ENCODE measurements around the gene SYT13. TPM values are rescaled to one million over a fixed set of nuclear protein-coding genes. Genes with fewer than 3 reads are reported as not detected.

SYT13 gene
- total and polyA plus RNA-seq, 10 of the 15 experiments (the other 5 are each of a cell fraction or from before 2014, with no cell fraction given): not detected

- Histone ChIP-seq H3K79me2 (ENCODE audit: control insufficient read depth, insufficient read depth, low read length) (no peaks in the 10 kb centered on the region), H3K9ac (ENCODE audit: control insufficient read depth, insufficient read depth, low read length) (no peak overlapping the region), H3K27ac (ENCODE audit: control insufficient read depth, insufficient read depth) (no peak overlapping the region), H3K4me3 (no peak overlapping the region), H4K20me1 (ENCODE audit: control insufficient read depth, insufficient read depth) (no peaks in the 10 kb centered on the region), H2AFZ (ENCODE audit: control insufficient read depth, low read depth, low read length) (no peak overlapping the region), H3K4me2 (ENCODE audit: control insufficient read depth, insufficient read depth) (no peak overlapping the region), H3K9me3 (replicated peaks; ENCODE audit: control insufficient read depth, insufficient read depth, low read length) (no peaks in the 10 kb centered on the region), H3K4me1 (ENCODE audit: control insufficient read depth, insufficient read depth, low read length) (no peaks in the 10 kb centered on the region), H3K36me3 (ENCODE audit: control insufficient read depth in 2 of 2, insufficient read depth in 2 of 2, low read length in 1 of 2) (no peaks in the 10 kb centered on the region), H3K27me3 (replicated peaks in 1 of 2; ENCODE audit: control insufficient read depth in 2 of 2, insufficient read depth in 2 of 2, low read length in 1 of 2) (peaks cover 6 to 8% of the 10 kb centered on the region in 2 experiments)
- WGBS (ENCODE audit: insufficient coverage, insufficient replicate concordance, low lambda C conversion rate, missing lambda C conversion rate): 0% methylated on average over 1 of the region's 1 CpG
- FAIRE-seq (no peak), ATAC-seq (no peak), DNase-seq (ENCODE audit: low read depth, low spot score) (no peak)
- BruUV-seq (replicated peaks): no TSS peak
- ChIA-PET POLR2A (no interaction called here), CTCF (no interaction called here), SMC1A (ENCODE audit: uncharacterized antibody, unreplicated experiment) (no interaction called here), RAD21 (ENCODE audit: unreplicated experiment) (no interaction called here)
- in situ Hi-C loops (cut with MboI): no loop called here
- intact Hi-C loops (cut with micrococcal nuclease; ENCODE audit: unreplicated experiment): no loop called here
- TF ChIP-seq JUNB (IDR thresholded peaks at IDR 0.05) (no peak), SUZ12 (IDR thresholded peaks at IDR 0.05; ENCODE audit: unreplicated experiment) (no peak), BMI1 (IDR thresholded peaks at IDR 0.05; ENCODE audit: borderline replicate concordance) (no peak), ESRRA (IDR thresholded peaks at IDR 0.05; ENCODE audit: low read length) (no peak), CHD4 (IDR thresholded peaks at IDR 0.05) (no peak), SMAD1 (IDR thresholded peaks at IDR 0.05; ENCODE audit: low read depth, partially characterized antibody) (no peak), NFIC (IDR thresholded peaks at IDR 0.05; ENCODE audit: low read depth, low read length) (no peak), USF1 (IDR thresholded peaks at IDR 0.05; ENCODE audit: borderline replicate concordance, extremely low read length, insufficient read depth, low read depth, low read length) (no peak), ELK1 (IDR thresholded peaks at IDR 0.05; ENCODE audit: low read depth, low read length) (no peak), ZNF217 (IDR thresholded peaks at IDR 0.05) (no peak), STAT1 (conservative IDR thresholded peaks at IDR 0.05) (no peak)
Measured at GRCh38 chr11:45289369-45289768, 3.2 kb upstream of the SYT13 start.

Measured in GM12878 (cell line).